BLaER1 treated with 17β-estradiol and CSF1 and Interleukin-3, amounts not matched to agents 10 nM and 100 nM (cell line): Measurements from ENCODE around the gene STRC.
"Not testable (repeated sequence)": the region's sequence is repeated elsewhere in the genome, so short reads cannot be mapped to it uniquely, and the experiment has no call there.

ENCODE experiments used
- H3K27ac ChIP-seq, 11 experiments: shearing (Covaris generic); formaldehyde crosslinking; 2 replicates each; pipeline ENCODE4 v1.8.1; 2022
- H3K27me3 ChIP-seq, 11 experiments: shearing (Covaris generic); formaldehyde crosslinking; 2 replicates each; pipeline ENCODE4 v1.8.1; 2022
- H3K36me3 ChIP-seq, 11 experiments: shearing (Covaris generic); formaldehyde crosslinking; 2 replicates each; pipeline ENCODE4 v1.8.1; 2022
- H3K4me1 ChIP-seq, 10 experiments: shearing (Covaris generic); formaldehyde crosslinking; 2 replicates each; pipeline ENCODE4 v1.8.1; 2022
- H3K4me2 ChIP-seq, 11 experiments: shearing (Covaris generic); formaldehyde crosslinking; 2 replicates each; pipeline ENCODE4 v1.8.1; 2022
- H3K4me3 ChIP-seq, 10 experiments: shearing (Covaris generic); formaldehyde crosslinking; 2 replicates each; pipeline ENCODE4 v1.8.1; 2022
- H3K9ac ChIP-seq, 11 experiments: shearing (Covaris generic); formaldehyde crosslinking; 2 replicates each; pipeline ENCODE4 v1.8.1; 2022
- H3K9me3 ChIP-seq, 11 experiments: shearing (Covaris generic); formaldehyde crosslinking; replicated peaks in 1 of 11; 2 replicates each; pipeline ENCODE4 v1.8.1; 2022
- H4K20me1 ChIP-seq, 11 experiments: shearing (Covaris generic); formaldehyde crosslinking; 2 replicates each; pipeline ENCODE4 v1.8.1; 2022
- Cebpa-rat ChIP-seq, 11 experiments: shearing (Covaris generic); IDR thresholded peaks; 2 replicates each; pipeline ENCODE4 v1.8.1; 2022

The STRC gene

GRCh38 chr15:43600200-43600599 lies 18.4 kb downstream of the STRC start:
- not testable (repeated sequence) for H3K4me1 ChIP-seq, H3K9ac ChIP-seq, H3K27me3 ChIP-seq, H4K20me1 ChIP-seq, H3K36me3 ChIP-seq, H3K9me3 ChIP-seq, H3K27ac ChIP-seq, H3K4me2 ChIP-seq, H3K4me3 ChIP-seq

GRCh38 chr15:43599131-43599530 lies 19.5 kb downstream of the STRC start:
- not testable (repeated sequence) for H3K27ac ChIP-seq, H3K4me2 ChIP-seq, H3K9me3 ChIP-seq, H3K4me1 ChIP-seq, H3K36me3 ChIP-seq, H4K20me1 ChIP-seq, H3K27me3 ChIP-seq, H3K4me3 ChIP-seq, H3K9ac ChIP-seq

GRCh38 chr15:43593328-43594190 lies 25.0 kb downstream of the STRC start, which contains the start of gene CKMT1B:
TSS of gene CKMT1B (plus strand) at chr15:43594027. CDS start at chr15:43594219, 192 bp downstream.
- not testable (repeated sequence) for H3K27ac ChIP-seq, H3K27me3 ChIP-seq, H3K4me2 ChIP-seq, H3K9ac ChIP-seq, H3K36me3 ChIP-seq, H3K4me1 ChIP-seq, H3K9me3 ChIP-seq, H4K20me1 ChIP-seq, H3K4me3 ChIP-seq

- H4K20me1 ChIP-seq, H3K27ac ChIP-seq, H3K4me2 ChIP-seq, H3K27me3 ChIP-seq, H3K36me3 ChIP-seq, H3K4me3 ChIP-seq, H3K9me3 ChIP-seq, H3K9ac ChIP-seq, H3K4me1 ChIP-seq: not testable (repeated sequence)
Observed at GRCh38 chr15:43592841-43593240, 25.8 kb downstream of the STRC start.

- H3K4me3 ChIP-seq, H4K20me1 ChIP-seq, H3K4me2 ChIP-seq, H3K36me3 ChIP-seq, H3K27ac ChIP-seq, H3K4me1 ChIP-seq, H3K27me3 ChIP-seq, H3K9ac ChIP-seq, H3K9me3 ChIP-seq: not testable (repeated sequence)
Observed at GRCh38 chr15:43589778-43590466, 28.7 kb downstream of the STRC start, which contains the start of gene PPIP5K1. TSS of gene PPIP5K1 (minus strand) at chr15:43590208. CDS start at chr15:43584504, 5,704 bp downstream.

- not testable (repeated sequence) for H3K36me3 ChIP-seq, H3K4me3 ChIP-seq, H3K9ac ChIP-seq, H3K27ac ChIP-seq, H4K20me1 ChIP-seq, H3K4me1 ChIP-seq, H3K4me2 ChIP-seq, H3K9me3 ChIP-seq, H3K27me3 ChIP-seq
Observed at GRCh38 chr15:43574607-43575006, 44.0 kb downstream of the STRC start.

- not testable (repeated sequence) for H3K4me3 ChIP-seq, H3K9ac ChIP-seq, H3K4me1 ChIP-seq, H3K27ac ChIP-seq, H4K20me1 ChIP-seq, H3K9me3 ChIP-seq, H3K27me3 ChIP-seq, H3K4me2 ChIP-seq, H3K36me3 ChIP-seq
Observed at GRCh38 chr15:43566615-43567014, 52.0 kb downstream of the STRC start.

GRCh38 chr15:43563793-43564192 lies 54.8 kb downstream of the STRC start:
- not testable (repeated sequence) for H3K9me3 ChIP-seq, H3K4me2 ChIP-seq, H3K27me3 ChIP-seq, H3K4me3 ChIP-seq, H3K27ac ChIP-seq, H4K20me1 ChIP-seq, H3K9ac ChIP-seq, H3K36me3 ChIP-seq, H3K4me1 ChIP-seq

- H3K9me3 ChIP-seq, H4K20me1 ChIP-seq, H3K4me3 ChIP-seq, H3K4me2 ChIP-seq, H3K9ac ChIP-seq, H3K27ac ChIP-seq, H3K4me1 ChIP-seq, H3K27me3 ChIP-seq: not testable (repeated sequence)
- H3K36me3 ChIP-seq = peaks cover 12 to 16% (median 15%) of the 10 kb centered on the region in 11 experiments; a peak in 21 of 22 replicates
Observed at GRCh38 chr15:43562753-43563152, 55.8 kb downstream of the STRC start.

GRCh38 chr15:43552986-43553385 lies 65.6 kb downstream of the STRC start:
- no peak overlapping the region for H3K4me2 ChIP-seq
- H3K36me3 ChIP-seq = peaks cover 62 to 97% (median 71%) of the 10 kb centered on the region in 11 experiments
- H3K27ac ChIP-seq = no peak overlapping the region
- H3K9ac ChIP-seq = no peak overlapping the region
- H3K4me3 ChIP-seq = no peak overlapping the region
- no peak for TF ChIP-seq Cebpa-rat (IDR thresholded peaks at IDR 0.05)
- no peaks in the 10 kb centered on the region for H4K20me1 ChIP-seq
- H3K27me3 ChIP-seq = no peaks in the 10 kb centered on the region
- H3K4me1 ChIP-seq = no peaks in the 10 kb centered on the region
- H3K9me3 ChIP-seq = peaks cover 5 to 8% (median 6%) of the 10 kb centered on the region in 11 experiments; a peak in 21 of 22 replicates
